HG03439 (cell line): ENCODE measurements around the gene CLDN2.
"Not testable (repeated sequence)": the region's sequence is repeated elsewhere in the genome, so short reads cannot be mapped to it uniquely, and the experiment has no call there.

Experiments
- ATAC-seq: cut with Tn5 transposase; IDR thresholded peaks from one replicate; pipeline ENCODE4 v1.9.1; 2021; ENCODE audit warnings: mild to moderate bottlenecking, moderate library complexity; ENCODE audit not compliant: unreplicated experiment

Gene CLDN2, protein sequence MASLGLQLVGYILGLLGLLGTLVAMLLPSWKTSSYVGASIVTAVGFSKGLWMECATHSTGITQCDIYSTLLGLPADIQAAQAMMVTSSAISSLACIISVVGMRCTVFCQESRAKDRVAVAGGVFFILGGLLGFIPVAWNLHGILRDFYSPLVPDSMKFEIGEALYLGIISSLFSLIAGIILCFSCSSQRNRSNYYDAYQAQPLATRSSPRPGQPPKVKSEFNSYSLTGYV

DNA sequence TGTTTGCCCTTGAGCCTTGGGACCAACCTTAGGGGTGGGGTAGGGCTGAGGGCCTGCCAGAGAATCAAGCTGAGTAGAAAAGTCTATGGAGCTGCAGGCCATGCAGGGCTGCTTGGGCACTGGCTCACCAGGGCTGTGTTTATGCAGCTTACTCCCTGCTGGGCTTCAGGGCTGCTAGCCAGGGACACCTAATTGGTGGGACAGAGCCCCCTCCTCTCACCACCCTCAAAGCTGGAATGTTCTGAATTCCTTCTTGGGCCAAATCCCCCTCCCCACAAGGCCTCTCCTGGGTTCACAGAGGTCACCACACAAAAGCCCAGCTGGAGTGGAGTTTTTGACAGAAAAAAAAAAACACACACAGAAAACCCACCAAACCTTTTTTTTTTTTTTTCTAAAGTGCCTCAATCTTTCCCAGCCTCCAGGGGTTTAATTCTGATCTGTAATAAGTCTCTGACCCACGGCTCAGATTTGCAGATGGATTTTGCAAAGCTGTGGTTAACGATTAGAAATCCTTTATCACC is at the start of gene CLDN2:
TSS of gene CLDN2 (plus strand) at position 471 of the 521 bp plus-strand sequence. CDS start 7,827 bp downstream, outside the sequence.
- ATAC-seq, result no peak

DNA sequence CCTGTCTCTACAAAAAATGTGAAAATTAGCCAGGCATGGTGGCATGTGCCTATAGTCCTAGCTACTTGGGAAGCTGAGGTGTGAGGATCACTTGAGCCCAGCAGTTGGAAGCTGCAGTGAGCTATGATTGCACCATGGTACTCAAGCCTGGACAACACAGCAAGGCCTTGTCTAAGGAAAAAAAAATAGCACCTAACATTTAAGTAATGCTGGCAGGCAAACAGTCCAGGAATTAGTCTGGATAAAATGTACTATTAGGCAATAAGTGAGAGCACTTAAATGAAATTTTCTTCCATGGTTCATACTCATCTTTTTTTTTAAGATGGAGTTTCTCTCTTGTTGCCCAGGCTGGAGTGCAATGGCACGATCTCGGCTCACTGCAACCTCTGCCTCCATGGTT is 47.4 kb upstream of the CLDN2 start:
- ATAC-seq, result not testable (repeated sequence)

DNA sequence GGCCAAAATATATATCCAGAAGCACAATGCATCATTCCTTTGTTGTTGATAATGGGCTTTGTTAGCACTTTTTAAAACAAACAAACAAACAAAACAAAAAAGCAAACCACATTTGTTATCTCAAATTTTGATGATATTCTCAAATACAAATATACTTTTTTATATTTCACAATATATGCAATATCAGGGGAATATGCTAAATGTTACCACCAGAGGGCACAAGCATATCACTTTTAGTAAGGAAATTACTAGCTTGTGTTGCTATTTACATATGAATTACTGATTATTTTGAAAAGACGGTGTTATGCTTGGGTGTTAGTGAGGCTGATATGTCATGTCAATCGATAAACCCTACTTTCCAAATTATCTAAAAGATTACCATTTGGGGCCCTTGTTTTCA is 46.1 kb upstream of the CLDN2 start:
- no peak for ATAC-seq

DNA sequence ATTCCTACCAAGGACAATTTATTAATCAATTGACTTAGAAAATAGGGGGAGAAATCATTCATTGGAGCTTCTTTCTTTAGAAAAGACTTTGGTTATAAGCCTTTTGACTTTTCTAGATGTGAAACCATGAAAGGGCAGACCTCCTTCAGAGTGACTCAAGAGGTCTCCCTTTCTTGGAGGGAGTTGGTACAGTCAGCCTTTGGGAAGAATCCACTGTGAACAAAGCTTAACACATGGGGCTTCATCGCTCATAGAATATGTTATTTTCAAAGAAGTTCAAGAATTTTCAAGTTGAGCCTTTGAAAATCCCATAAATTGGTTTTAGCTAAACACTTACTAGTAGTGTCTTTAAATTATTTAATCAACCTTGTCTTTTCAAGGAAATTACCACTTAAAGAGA is 45.1 kb upstream of the CLDN2 start:
- ATAC-seq, result no peak

DNA sequence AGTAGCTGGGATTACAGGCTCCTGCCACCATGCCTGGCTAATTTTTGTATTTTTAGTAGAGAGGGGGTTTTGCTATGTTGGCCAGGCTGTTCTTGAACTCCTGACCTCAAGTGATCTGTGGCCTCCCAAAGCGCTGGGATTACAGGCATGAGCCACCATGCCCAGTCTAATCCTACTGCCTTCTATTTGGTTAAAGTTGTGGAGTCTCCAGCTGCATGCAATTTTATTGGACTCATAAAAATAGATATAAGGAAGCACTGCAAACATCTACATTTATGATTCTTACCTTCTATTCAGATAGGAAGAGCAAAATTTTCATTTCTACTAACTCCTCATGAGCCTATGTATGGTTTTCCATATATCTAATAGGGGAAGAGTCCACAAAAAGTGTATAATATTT is 30.7 kb upstream of the CLDN2 start:
- no peak for ATAC-seq

DNA sequence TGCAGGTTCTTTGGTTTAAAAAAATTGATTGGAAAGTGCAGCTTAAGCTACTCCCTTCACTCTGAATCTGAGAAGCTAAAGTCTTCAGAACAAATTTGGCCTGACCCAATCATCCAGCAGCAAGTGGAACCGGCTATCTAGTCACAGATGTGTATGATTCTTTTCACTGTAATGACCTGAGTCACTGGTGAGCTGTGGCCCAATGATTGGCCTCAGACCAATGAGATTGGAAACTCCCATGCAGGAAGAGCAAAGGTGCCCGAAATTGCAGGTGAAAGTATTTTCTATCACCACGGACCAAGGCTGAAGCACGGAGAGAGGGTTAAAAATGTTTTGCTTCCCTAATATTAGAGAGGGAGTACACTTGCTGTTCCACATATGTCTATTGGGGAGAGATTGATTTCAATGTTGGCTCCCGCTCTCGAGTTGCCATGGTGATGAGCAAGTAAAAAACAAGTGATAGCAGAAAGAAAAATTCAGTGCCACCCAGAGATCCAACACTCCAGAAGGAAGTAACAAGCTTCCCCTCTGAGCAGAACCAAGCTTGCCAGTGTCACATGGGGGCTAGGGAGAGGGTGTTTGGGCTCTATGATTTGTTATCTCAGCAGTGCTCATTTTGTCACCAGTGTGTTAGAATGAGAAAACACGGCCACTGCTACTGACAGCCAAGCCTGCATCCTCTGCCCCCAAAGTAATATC is 28.3 kb upstream of the CLDN2 start:
- no peak for ATAC-seq

DNA sequence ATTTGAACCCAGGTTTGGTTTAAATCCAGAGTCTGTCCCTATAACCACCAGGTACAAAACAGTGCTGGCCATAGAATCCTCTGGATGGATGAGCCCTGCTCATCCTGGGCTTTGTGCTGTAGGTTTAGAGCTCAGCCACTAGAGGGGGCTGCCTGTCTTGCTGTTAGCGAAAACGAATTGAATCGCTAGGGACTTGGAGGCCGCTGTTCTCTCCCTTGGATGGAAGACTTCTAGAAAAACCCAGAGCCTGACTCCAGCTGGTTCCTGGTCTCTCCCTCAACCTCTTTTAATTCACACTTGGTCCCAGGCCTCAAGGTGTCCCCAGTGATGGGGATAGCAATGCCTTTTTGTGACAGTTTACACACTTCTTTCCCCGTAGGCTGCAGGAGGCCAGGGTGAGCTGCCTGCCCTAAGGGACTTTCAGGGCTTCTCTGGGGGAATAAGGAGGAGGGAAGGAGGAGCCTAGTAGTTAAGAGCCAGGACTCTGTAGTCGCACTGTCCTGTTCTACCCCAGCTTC is 25.8 kb upstream of the CLDN2 start:
- ATAC-seq, result peak; percentile 67

DNA sequence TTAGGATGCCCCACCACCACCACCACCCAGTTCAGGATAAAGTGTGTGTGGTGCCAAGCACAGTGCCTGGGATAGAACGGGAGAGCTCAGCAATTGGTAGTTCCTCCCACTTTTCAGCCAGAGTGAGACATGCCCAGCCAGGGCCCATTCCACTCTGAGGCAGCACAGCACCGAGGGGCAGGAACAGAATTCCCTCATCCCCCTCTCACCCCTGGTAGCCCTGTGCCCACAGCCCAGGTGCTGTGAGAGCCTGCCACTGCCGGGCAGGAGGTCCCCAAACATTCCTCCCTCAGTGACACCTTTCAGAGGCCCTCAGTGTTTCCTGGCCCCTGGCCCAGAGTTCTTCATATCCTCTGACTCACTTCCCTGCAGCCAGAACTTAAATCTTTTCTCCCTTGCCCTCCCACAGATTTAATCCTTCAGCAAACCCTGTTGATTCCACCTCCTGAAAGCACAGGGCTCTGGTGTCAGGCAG is 25.2 kb upstream of the CLDN2 start:
- no peak for ATAC-seq

DNA sequence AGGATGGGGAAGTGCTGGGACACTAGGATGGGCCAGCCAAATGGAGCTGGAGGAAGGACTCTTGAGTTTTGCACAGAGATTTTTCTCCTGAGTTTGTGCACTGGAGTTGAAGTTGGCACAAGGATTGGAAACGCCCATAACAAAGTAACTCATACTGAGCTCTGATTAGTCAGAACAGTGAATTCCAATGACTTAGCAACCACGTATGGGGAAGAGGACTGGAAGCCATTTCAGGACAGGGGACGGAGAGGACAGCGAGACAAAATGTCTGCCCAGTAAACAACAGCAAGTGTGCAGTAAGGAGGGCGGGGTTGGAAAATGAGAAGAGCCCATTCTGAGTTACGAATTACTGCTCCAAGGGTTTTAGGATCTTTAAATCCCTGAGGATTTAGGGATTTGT is 22.9 kb upstream of the CLDN2 start:
- no peak for ATAC-seq

DNA sequence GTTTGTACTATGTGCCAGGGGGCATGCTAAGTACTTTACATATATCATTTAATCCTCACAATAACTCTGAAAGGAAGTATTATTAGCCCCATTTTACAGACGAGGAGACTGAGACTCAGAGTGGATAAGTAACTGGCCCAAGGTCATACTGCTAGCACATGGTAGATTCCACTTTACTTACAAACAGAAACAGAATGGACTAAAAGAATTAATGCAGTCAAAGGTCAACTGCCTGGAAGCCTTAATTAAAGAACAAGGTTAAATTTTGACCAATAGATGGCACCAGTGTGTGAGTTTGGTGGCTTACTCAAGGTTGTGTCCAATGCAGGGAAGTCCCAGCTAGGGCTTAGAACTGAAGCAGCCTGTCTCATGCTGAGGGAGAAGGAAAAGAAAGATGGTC is 21.7 kb upstream of the CLDN2 start:
- no peak for ATAC-seq

DNA sequence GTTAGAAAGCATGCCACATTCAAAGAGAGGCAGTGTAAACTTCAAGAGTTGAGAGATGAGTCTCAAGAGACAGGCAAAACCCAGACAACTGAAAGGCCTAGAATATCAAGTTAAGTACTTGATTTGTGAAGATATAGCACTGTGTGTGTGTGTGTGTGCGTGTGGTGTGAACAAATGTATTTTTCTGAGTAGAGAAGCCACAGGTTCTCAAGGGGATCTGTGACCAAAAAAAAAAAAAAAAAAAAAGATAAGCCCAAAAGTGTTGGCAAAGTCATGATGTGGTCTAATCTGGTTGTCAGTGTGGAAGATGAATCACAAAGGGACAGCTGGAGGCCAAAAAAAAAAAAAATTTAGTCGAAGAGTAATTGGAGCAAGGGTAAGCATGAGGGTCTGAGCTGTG is 20.9 kb upstream of the CLDN2 start:
- ATAC-seq, result no peak

DNA sequence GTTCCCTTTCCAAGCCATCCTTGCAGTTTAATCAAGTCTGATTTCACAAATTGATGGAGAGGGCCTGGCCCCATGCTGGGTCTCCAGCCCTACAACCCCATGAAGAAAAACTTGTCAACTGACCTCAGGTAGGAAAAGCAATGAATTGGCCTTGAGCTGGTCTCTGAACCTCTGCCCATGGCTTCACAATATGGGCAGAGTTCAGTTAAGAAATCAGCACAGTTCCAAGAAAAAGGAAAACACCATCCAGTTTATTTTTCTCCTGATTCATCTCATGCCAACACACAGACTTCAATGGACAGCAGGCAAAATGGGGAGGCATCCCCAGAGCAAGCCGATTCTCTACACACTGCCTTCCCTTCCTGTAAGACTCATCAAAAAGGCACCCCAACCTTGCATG is 20.4 kb upstream of the CLDN2 start:
- ATAC-seq, result no peak

DNA sequence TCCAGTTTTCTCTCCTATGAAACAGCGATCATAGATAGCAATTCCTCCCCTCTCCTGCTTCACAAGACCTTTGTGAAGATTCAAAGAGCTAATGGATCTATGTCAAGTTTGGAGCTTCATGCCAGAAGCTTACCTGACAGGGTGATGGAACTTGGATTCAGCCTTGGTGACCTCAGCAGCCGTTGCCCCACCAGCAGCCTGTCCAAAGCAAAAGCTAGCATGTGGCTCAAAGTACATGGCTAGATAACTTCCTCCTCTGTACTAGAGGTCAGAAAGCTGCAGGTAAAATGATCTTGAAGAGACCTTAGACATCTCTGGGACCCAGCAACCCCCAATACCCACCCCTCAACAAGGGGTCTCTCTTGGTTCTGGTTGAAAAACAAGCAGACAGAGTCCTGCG is 18.9 kb upstream of the CLDN2 start:
- ATAC-seq, result no peak

DNA sequence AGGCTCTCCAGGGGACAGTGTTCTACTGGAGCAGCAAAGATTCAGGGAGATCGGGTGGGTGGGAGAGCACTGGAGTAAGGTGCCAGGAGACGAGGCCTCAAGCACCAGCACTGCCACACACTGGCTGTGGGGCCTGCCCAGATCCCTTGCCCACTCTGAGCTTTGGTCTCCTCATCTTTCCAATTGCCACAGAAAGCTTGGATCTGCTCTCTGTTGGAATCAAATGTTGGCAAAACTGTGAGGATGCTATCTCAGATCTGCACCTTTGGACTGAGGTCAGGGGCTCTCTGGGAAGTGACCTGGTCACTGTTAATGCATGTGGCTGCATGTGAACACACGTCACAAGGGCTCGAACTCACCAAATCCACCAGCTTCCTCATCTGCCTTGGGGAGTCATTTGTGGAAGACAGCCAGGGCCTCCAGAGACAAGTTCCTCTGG is 18.4 kb upstream of the CLDN2 start:
- no peak for ATAC-seq

DNA sequence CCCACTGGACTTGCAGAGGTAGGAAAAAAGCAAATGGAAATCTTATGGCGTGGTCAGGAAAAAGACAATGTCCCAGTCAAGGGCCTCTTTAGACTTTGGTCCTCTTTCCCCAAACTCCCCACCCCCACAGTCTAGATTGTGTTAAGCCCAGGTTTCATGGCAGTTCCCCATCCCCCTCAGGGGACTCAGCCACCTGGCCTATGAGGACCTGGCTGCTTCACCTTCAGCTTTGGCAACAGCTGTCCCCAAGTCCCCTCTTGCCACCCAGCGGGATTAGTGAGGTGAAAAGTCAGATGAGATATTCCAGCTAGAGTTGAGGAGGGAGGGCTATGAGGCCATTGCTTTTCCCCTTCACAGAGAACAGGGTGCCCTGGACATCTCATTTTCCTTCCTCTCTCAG is 17.5 kb upstream of the CLDN2 start:
- no peak for ATAC-seq

DNA sequence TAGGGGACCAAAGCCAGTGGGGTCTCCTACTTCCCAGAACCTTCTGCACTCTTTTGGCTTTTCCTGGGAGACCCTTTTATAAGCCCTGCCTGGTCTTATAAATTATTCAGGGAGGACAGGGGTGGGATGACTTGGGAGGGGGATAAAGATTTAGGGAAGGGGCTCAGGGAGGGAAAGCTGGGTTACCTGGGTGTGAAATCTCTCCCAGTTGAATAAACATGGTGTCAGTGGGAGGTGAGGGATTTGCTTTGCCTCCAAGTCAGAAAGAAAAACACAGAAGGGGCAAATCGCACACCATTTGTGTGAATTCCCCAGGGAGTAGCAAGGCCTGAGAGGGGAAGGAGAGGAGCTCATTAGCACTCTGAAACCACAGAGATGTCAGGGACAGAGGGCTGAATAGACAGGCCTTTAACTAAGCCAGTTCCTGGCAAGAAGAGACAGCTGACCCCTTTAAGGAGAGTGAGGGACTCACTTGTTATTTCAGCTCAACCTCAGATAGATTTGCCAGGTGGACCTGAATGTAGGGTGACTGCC is 16.8 kb upstream of the CLDN2 start, which contains the start of gene RIPPLY1:
TSS of gene RIPPLY1 (minus strand) at position 51 of the 534 bp plus-strand sequence. CDS start 54 bp downstream, outside the sequence.
- no peak for ATAC-seq

DNA sequence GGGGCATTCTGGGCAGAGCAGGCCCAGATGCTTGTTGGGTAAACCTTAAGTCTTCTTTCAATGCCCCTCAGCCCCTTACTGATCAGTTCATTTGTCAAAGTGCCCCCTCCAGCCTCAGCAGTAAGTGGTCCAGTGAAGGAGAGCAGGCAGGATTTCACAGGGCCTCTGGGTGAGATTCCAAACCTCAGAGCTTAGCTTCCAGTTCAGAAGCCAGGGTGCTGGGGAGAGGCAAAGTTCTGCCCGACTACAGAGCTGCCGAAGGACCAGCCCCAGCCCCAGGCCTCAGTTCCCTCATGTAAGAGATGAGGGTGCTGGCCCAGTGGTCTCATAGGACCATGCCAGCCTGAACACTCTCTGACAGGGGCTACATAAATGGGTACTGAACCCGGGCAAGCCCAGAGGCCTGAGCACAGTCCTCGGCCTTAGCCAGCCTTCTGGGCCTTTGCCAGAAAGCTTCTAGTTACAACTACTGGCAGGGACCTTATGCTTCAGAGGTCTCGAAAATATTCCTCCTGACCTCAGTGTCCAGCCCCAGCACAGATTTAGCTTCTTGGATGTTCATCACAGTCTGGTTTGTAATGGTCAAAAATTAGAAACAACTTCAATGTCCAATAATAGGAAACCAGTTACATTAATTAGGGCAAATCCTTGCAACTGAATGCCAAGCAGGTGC is 16.2 kb upstream of the CLDN2 start:
- ATAC-seq, result no peak

DNA sequence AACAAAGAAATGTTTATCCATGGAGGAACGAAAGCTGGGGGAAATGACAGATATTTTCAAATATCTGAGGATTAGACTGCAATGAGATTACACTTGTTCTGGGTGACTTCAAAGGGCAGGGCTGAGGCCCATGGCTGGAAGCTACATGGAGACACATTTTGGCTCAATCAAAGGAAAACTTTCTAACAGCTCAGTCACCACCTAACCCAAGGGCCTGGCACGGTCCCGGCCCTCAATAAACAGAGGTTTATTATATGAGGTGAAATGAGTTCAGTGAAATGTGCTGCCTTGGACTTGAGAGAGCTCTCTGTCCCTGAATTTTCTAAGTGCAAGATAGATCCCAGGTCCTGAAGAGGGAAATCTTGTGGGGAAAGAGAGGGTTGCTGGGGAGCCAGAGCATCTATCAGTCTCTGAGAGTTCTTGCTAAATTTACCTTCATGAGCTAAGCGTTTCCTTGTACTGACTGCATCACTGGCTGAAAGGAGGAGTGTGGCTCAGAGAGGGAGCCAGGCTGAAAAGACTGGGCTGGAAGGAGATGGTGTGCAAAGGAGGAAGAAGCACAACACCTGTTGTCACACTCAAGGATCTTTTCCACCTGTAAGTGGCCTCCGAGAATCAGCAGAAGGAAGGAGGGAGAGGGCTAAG is 15.0 kb upstream of the CLDN2 start:
- ATAC-seq, result no peak

DNA sequence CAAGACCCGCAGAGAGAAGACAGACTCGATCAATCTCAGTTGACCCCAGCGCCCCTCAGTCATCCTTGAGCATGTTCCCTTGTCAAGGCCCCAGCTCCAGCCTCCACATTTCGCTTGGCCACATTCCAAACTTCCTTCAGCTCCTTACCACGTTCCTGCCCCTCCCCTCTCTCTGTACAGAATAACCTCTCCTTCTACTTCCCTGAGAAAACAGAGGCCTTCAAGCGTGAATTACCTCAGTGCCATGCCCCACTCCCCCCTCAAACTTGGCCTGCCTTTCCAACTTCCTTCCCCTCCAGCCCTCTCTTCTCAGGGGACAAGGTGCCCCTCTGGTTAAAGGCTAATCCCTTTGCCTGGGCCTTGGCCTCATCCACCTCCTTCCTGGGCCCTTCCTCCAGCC is 13.8 kb upstream of the CLDN2 start:
- no peak for ATAC-seq

DNA sequence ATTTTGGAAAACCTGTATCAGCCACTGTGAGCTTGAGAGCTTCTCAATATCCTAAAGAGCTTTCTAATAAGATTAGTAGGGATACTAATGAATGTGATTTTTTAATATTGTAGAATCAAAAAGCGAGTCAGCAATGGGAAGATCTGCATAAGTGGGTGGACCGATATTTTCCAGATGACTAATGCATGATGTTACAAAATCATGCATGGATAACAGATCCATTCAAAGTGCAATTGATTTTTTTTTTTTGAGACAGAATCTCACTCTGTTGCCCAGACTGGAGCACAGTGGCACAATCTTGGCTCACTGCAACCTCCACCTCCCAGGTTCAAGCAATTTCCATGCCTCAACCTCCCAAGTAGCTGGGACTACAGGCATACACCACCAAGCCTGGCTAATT is 7.3 kb upstream of the CLDN2 start:
- ATAC-seq, result no peak
